ENCODE data around the gene PDZK1IP1. TPM values are rescaled to one million over a fixed set of nuclear protein-coding genes. Genes with fewer than 3 reads are reported as not detected.
A peak's percentile ranks its signal among the peaks of the same experiment; 100 is the strongest.

PDZK1IP1 gene
- total and polyA plus RNA-seq, 2 of the 13 experiments (the other 11 are each of a cell fraction or from before 2014, with no cell fraction given), result 0.24 to 1.6 TPM

GRCh38 chr1:47179017-47179987 is 10.5 kb downstream of the PDZK1IP1 start (continued):
- TF ChIP-seq YEATS4 (CRISPR knock-in tag; IDR thresholded peaks at IDR 0.05; ENCODE audit: borderline replicate concordance) (0 out of 2 replicates have a peak, but pooled peaks have one; percentile 36), ZNF142 (CRISPR knock-in tag; IDR thresholded peaks at IDR 0.05) (no peak), MLLT10 (CRISPR knock-in tag; IDR thresholded peaks at IDR 0.05) (no peak), CBX1 (IDR thresholded peaks at IDR 0.05; ENCODE audit: low read depth) (no peak), SMARCC2 (IDR thresholded peaks at IDR 0.05) (no peak), SP5 (CRISPR knock-in tag; IDR thresholded peaks at IDR 0.05; ENCODE audit: borderline replicate concordance, low read depth) (no peak), MAX (IDR thresholded peaks at IDR 0.05) (peak; percentile 43), ZNF329 (CRISPR knock-in tag; IDR thresholded peaks at IDR 0.05; ENCODE audit: low read depth) (peak; percentile 76; the same call in 1 of the 2 replicates), IKZF1 (IDR thresholded peaks at IDR 0.05) (no peak)

Measured in HepG2 (cell line).